Kidney (tissue), 14 donors: ENCODE data around the gene WFIKKN2. TPM values are rescaled to one million over a fixed set of nuclear protein-coding genes. Genes with fewer than 3 reads are reported as not detected.

Experiments
- DNase-seq, 5 donors: peaks; one replicate each; pipeline ENCODE4 v3.0.0-alpha.2; 2013 to 2020
- FAIRE-seq: peaks from 2 replicates; lab custom pipeline; 2012; peaks lifted over from hg19 to GRCh38; lab: Jason Lieb, UNC
- H3K27ac ChIP-seq, 2 donors: one replicate each; pipeline ENCODE4 v1.7.0; 2013; ENCODE audit warnings: low read depth in 2 of 2, low read length in 2 of 2, inconsistent platforms in 1 of 2
- H3K27me3 ChIP-seq: one replicate; pipeline ENCODE4 v1.7.1; 2013; ENCODE audit warnings: low read length, inconsistent platforms; ENCODE audit not compliant: control insufficient read depth, insufficient read depth
- H3K36me3 ChIP-seq, 3 donors: one replicate each; pipeline versions ENCODE4 v1.7.0 to v1.7.1; 2013; ENCODE audit warnings: low read length in 3 of 3, control low read depth in 1 of 3, inconsistent platforms in 1 of 3; ENCODE audit not compliant: insufficient read depth in 3 of 3, control insufficient read depth in 2 of 3
- H3K4me1 ChIP-seq, 3 donors: one replicate each; pipeline versions ENCODE4 v1.7.0 to v1.7.1; 2013; ENCODE audit warnings: low read length in 3 of 3, inconsistent platforms in 1 of 3, low read depth in 1 of 3; ENCODE audit not compliant: control insufficient read depth in 2 of 3, insufficient read depth in 2 of 3
- H3K4me3 ChIP-seq, 3 donors: one replicate each; pipeline versions ENCODE4 v1.7.0 to v1.8.1; 2013; ENCODE audit warnings: low read length in 3 of 3, control low read depth in 1 of 3, inconsistent platforms in 1 of 3
- H3K9ac ChIP-seq, 3 donors: one replicate each; pipeline versions ENCODE4 v1.7.0 to v1.7.1; 2013; ENCODE audit warnings: low read length in 3 of 3, control low read depth in 1 of 3, inconsistent platforms in 1 of 3
- H3K9me3 ChIP-seq, 3 donors: one replicate each; pipeline versions ENCODE4 v1.7.0 to v1.7.1; 2013; ENCODE audit warnings: low read length in 3 of 3, control low read depth in 1 of 3, inconsistent platforms in 1 of 3; ENCODE audit not compliant: control insufficient read depth in 2 of 3, insufficient read depth in 1 of 3
- CTCF ChIP-seq: IDR thresholded peaks from 3 replicates; pipeline ENCODE4 v1.5.1; 2012; ENCODE audit warnings: mild to moderate bottlenecking, moderate library complexity, borderline replicate concordance; ENCODE audit not compliant: insufficient read depth; ENCODE audit errors: extremely low read depth
- intact Hi-C: fragments of 100-400 bp; cut with DNase I; formaldehyde crosslinking; loops from one replicate; pipeline ENCODE4 v1.11.1; 2022
- polyA plus RNA-seq: library from polyadenylated mRNA; stranded (reverse); fragments of 350-450 nt; fragmentation: Illumina TruSeq; extraction: RNeasy Lipid Tissue Mini Kit (QIAGEN cat#74804); gene quantifications from one replicate; pipeline ENCODE4 v1.2.3, GENCODE V29; 2014; ENCODE audit warnings: low read depth, low replicate concordance; ENCODE audit not compliant: insufficient read depth
- total RNA-seq: library from RNA; stranded (reverse); fragmentation: NEBNext Ultra II Directional; extraction: Animal tissue kit (Norgen Biotek cat#: 25700); gene quantifications from one replicate; pipeline ENCODE4 v1.2.1, GENCODE V29; 2021
- donor health status: control.
- donor health status: control.
- donor health status: control.
- donor health status: control.
- donor health status: control.
- donor health status: DM: yes; HTN: yes; CAD: no.
- donor health status: Normal renal cell carcinoma (clear cell type).

Gene WFIKKN2
- total and polyA plus RNA-seq, 2 donors from 2014 or later = 0.09 TPM; not detected in 1

- no peak for FAIRE-seq
- Histone ChIP-seq H3K36me3 (peaks cover under 1 to 2% (median 1%) of the 10 kb centered on the region in 3 donors), H3K27me3 (no peaks in the 10 kb centered on the region), H3K27ac (peak overlapping the region; percentile 99 to 100), H3K4me1 (peaks cover 0 to 5% (median 3%) of the 10 kb centered on the region in 3 donors), H3K9ac (peak overlapping the region in 1 of 3 donors; percentile 100), H3K4me3 (peak overlapping the region in 2 of 3 donors; percentile 75 to 97), H3K9me3 (no peaks in the 10 kb centered on the region)
- intact Hi-C loops = no loop called here
- DNase-seq = no peak
- no peak for TF ChIP-seq CTCF
Measured at GRCh38 chr17:50868602-50869001, 33.2 kb downstream of the WFIKKN2 start.

- peaks cover 0 to 5% (median 3%) of the 10 kb centered on the region in 3 donors for H3K4me1 ChIP-seq
- no peaks in the 10 kb centered on the region for H3K9me3 ChIP-seq
- intact Hi-C loops = no loop called here
- H3K27me3 ChIP-seq = no peaks in the 10 kb centered on the region
- no peaks in the 10 kb centered on the region for H3K36me3 ChIP-seq
- no peak overlapping the region for H3K27ac ChIP-seq
- no peak overlapping the region for H3K9ac ChIP-seq
- FAIRE-seq (no peak), DNase-seq (no peak)
- TF ChIP-seq CTCF = no peak
- H3K4me3 ChIP-seq = no peak overlapping the region
Measured at GRCh38 chr17:50871364-50871763, 36.0 kb downstream of the WFIKKN2 start.

GRCh38 chr17:50871898-50872297, 36.5 kb downstream of the WFIKKN2 start:
- no peak for TF ChIP-seq CTCF
- Histone ChIP-seq H3K4me3 (no peak overlapping the region), H3K27ac (no peak overlapping the region), H3K4me1 (peaks cover 0 to 5% (median 3%) of the 10 kb centered on the region in 3 donors), H3K27me3 (no peaks in the 10 kb centered on the region), H3K9ac (no peak overlapping the region), H3K36me3 (no peaks in the 10 kb centered on the region), H3K9me3 (no peaks in the 10 kb centered on the region)
- DNase-seq (no peak), FAIRE-seq (no peak)
- intact Hi-C loops = no loop called here
